Right lobe of liver (tissue), 6 donors: ENCODE results near the gene VPS52. TPM values are rescaled to one million over a fixed set of nuclear protein-coding genes. Genes with fewer than 3 reads are reported as not detected.

ENCODE experiments used
- ATAC-seq, 4 donors: fragments of 200-7000 bp; cut with Tn5 transposase; one replicate each; pipeline ENCODE4 v1.9.1; 2020; ENCODE audit warnings: mild to moderate bottlenecking in 4 of 4, moderate library complexity in 4 of 4
- DNase-seq, 3 donors: peaks; one replicate each; pipeline ENCODE4 v3.0.0-alpha.2; 2020
- H3K27ac ChIP-seq, 3 donors: fragments of 200-600 bp; one replicate each; pipeline ENCODE4 v1.8.0; 2022
- H3K27me3 ChIP-seq, 2 donors: fragments of 200-600 bp; one replicate each; pipeline ENCODE4 v1.8.0; 2022
- H3K36me3 ChIP-seq, 4 donors: fragments of 200-600 bp; sonication (generic) in 1 of 4; one replicate each; pipeline versions ENCODE4 v1.5.1 to v1.8.0; 2017 to 2022; ENCODE audit warnings: control low read depth in 1 of 4
- H3K4me1 ChIP-seq, 4 donors: fragments of 200-600 bp; sonication (generic) in 1 of 4; one replicate each; pipeline versions ENCODE4 v1.5.1 to v1.8.0; 2017 to 2022; ENCODE audit warnings: control low read depth in 1 of 4
- H3K4me3 ChIP-seq, 3 donors: fragments of 200-600 bp; one replicate each; pipeline ENCODE4 v1.8.0; 2022
- H3K9me3 ChIP-seq, 4 donors: fragments of 200-600 bp; sonication (generic) in 1 of 4; one replicate each; pipeline versions ENCODE4 v1.5.1 to v1.8.0; 2017 to 2022; ENCODE audit warnings: control low read depth in 1 of 4
- POLR2A ChIP-seq: fragments of 450-650 bp; IDR thresholded peaks from one replicate; pipeline ENCODE4 v1.6.1; 2017; ENCODE audit warnings: antibody characterized with exemption, mild to moderate bottlenecking
- WGBS: methylation state at CpG from one replicate; pipeline ENCODE4 v1.1.6; 2018; ENCODE audit warnings: low coverage, low lambda C conversion rate; ENCODE audit not compliant: insufficient coverage; ENCODE audit errors: missing lambda C conversion rate; 5-methylcytosine and 5-hydroxymethylcytosine counted together
- intact Hi-C, 2 donors: fragments of 100-400 bp; cut with DNase I; formaldehyde crosslinking; loops; one replicate each; pipeline versions ENCODE4 v1.11.2 to v1.14.1; 2022
- total RNA-seq, 6 experiments: library from RNA; depleted of rRNA in 2 of 6; stranded (reverse); fragments of >200 nt in 2 of 6; fragmentation: NEBNext Ultra II Directional in 3 of 6; extraction: Animal tissue kit (Norgen Biotek cat#: 25700) in 3 of 6; gene quantifications; one replicate each; pipeline versions ENCODE4 v1.1.0 to v1.2.4, GENCODE V29; 2016 to 2023
- TF ChIP-seq, protein P1 (sequence below), 4 donors: fragments of 200-600 bp in 3 of 4; fragments of 450-650 bp in 1 of 4; IDR thresholded peaks; one replicate each; pipeline versions ENCODE4 v1.5.1 to v1.8.0; 2016 to 2022; ENCODE audit warnings: antibody characterized with exemption in 4 of 4, mild to moderate bottlenecking in 2 of 4
- donor health status: DM: no; HTN: yes; CAD: no.
- donor health status: DM: no; HTN: no; CAD: no.
- donor health status: DM: no; HTN: no; CAD: no.
- donor health status: DM: no; HTN: yes; CAD: no.
- donor health status: DM: no; HTN: yes; CAD: no.

The VPS52 gene
- total RNA-seq, 6 experiments from 2014 or later, result 16.4 to 35.1 (median 27.5) TPM

DNA sequence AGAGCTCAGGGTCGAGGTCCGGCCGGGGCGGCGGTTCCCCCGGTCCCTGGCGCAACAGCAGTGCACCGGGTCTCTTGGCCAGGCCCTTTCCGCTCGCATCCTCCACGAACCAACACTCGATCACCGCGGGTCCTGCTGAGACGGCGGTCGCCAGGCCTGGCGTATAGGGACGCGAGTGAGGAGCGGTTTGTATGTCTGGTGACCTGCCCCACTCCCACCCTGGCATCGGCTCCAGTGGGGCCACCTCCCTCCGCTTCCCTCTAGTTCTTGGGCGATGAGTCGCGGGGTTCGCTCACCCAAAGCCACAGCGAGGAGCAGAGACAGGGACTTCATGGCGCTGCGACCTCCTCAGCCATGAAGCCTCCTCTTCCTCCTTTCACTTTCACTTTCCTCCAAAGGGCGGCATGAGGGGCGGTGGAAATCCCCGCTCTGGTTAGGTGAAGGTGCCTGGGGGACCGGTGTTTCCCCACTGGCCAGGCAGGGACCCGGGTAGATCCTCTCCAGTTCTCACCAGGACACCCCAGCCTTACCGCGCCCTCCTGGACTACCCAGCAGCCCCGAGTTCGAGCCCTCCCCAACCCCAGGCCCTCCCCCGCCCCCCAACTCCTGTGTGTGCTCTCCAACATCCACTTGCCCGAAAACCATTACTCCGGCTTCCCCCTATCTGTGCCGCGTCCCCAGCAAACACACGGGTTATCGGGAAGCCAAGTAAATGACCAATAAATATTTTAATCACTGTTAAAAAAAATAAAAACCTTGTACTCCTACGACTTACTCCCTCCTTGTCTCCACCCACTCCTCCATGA lies 42.2 kb upstream of the VPS52 start, which contains the start of gene TAPBP:
TSS of gene TAPBP (minus strand) at position 370 of the 806 bp plus-strand sequence. CDS start at position 333, 37 bp downstream.
- H3K9me3 ChIP-seq, result no peaks in the 10 kb centered on the region
- intact Hi-C loops, result no loop called here
- peak within 1 kb of the TSS; percentile 79 to 93 (median 85) for H3K4me3 ChIP-seq
- peaks cover 0 to 38% (median 0%) of the 10 kb centered on the region in 4 donors for H3K4me1 ChIP-seq
- peak within 1 kb of the TSS; percentile 94 to 99 (median 97) for H3K27ac ChIP-seq
- DNase-seq (peak; percentile 72 to 77 (median 74)), ATAC-seq (peak; percentile 36 to 51 (median 40))
- H3K36me3 ChIP-seq, result peaks cover 0 to 6% (median 0%) of the 10 kb centered on the region in 4 donors
- 0% methylated on average over 18 of the region's 47 CpGs for WGBS
- no peaks in the 10 kb centered on the region for H3K27me3 ChIP-seq
- TF ChIP-seq, protein P1, sequence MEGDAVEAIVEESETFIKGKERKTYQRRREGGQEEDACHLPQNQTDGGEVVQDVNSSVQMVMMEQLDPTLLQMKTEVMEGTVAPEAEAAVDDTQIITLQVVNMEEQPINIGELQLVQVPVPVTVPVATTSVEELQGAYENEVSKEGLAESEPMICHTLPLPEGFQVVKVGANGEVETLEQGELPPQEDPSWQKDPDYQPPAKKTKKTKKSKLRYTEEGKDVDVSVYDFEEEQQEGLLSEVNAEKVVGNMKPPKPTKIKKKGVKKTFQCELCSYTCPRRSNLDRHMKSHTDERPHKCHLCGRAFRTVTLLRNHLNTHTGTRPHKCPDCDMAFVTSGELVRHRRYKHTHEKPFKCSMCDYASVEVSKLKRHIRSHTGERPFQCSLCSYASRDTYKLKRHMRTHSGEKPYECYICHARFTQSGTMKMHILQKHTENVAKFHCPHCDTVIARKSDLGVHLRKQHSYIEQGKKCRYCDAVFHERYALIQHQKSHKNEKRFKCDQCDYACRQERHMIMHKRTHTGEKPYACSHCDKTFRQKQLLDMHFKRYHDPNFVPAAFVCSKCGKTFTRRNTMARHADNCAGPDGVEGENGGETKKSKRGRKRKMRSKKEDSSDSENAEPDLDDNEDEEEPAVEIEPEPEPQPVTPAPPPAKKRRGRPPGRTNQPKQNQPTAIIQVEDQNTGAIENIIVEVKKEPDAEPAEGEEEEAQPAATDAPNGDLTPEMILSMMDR (IDR thresholded peaks at IDR 0.05), result no peak
- TF ChIP-seq POLR2A, result peak; percentile 56

DNA sequence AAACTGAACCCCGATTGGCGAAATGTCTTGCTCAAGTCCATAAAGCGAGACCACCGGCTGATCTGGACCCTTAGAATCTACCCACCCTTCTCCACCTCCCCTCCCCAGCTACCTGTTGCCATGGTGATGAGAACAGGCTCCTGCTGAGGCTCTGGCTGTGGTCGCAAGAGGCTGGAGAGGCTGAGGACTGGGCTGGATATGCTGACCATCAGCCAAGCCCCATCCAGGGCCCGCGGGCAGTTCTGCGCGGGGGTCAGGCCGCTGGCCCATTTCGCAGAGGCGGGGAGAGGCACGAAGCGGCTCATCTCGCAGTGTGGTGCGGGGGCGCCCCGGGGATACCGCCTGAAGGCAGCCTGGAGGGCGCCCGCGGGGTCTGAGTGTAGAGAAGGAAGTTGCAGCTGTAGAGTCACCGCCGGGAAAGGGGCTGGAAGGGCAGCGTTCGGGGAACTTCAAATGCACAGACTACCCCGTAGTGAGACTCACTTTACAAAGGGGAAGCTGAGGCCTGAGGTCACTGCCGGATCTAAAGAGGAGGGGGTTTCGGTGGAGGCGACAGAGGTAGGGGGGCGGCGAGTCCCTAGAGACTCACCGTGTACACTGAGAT lies 41.5 kb upstream of the VPS52 start:
- peaks cover 0 to 30% (median 0%) of the 10 kb centered on the region in 4 donors for H3K4me1 ChIP-seq
- no peaks in the 10 kb centered on the region for H3K27me3 ChIP-seq
- ATAC-seq (peak; percentile 2 to 7 (median 6)), DNase-seq (peak in 2 of 3 donors; percentile 69 to 78)
- H3K4me3 ChIP-seq, result peak overlapping the region; percentile 79 to 93 (median 85)
- intact Hi-C loops, result no loop called here
- H3K27ac ChIP-seq, result peak overlapping the region; percentile 94 to 99 (median 97)
- TF ChIP-seq, protein P1 (IDR thresholded peaks at IDR 0.05), result no peak
- no peak for TF ChIP-seq POLR2A
- H3K36me3 ChIP-seq, result peaks cover 0 to 4% (median 0%) of the 10 kb centered on the region in 4 donors
- WGBS, result 0% methylated on average over 25 of the region's 33 CpGs
- H3K9me3 ChIP-seq, result no peaks in the 10 kb centered on the region

DNA sequence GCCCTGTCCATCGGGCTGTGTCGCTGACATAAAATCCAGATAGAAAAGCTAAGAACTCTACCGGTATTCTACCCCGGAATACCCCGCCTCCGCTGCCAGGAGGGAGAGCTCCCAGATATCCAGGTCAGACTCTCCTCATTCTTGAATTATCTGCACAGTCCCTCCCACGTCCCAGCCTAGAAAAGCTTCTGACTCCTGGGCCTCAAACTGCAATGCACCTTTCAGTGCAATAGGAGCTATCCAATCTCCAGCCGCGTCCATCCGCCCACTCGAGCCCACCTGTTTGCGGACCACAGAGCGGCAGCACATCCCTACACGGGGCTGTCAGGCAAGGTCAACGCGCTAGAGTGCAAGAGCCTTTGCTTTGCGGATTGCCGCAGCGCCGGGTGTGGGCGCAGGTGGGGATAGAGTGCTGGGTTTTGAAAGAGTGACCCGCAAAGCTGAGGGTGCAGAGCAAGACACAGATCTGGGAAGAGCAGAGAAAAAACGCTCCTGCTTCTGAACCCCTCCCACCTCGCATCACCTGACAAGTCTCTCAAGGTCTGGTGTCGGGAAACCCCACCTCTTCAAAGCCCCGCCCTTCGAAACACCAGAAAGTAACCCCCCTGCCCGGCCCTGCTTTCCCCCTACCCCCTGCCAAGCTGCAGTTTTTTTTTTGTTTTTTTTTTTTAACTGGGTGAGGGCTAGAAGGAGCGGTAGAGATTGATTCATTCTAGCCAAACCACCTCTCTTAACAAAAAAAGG lies 40.9 kb upstream of the VPS52 start:
- WGBS, result 1% methylated on average over 20 of the region's 29 CpGs
- H3K4me1 ChIP-seq, result peaks cover 0 to 29% (median 0%) of the 10 kb centered on the region in 4 donors
- no peaks in the 10 kb centered on the region for H3K9me3 ChIP-seq
- peak overlapping the region; percentile 94 to 99 (median 97) for H3K27ac ChIP-seq
- peaks cover 0 to 4% (median 0%) of the 10 kb centered on the region in 4 donors for H3K36me3 ChIP-seq
- peak overlapping the region; percentile 79 to 93 (median 85) for H3K4me3 ChIP-seq
- DNase-seq (peak; percentile 78 to 84 (median 82)), ATAC-seq (peak; percentile 60 to 68 (median 63))
- intact Hi-C loops, result no loop called here
- TF ChIP-seq, protein P1 (IDR thresholded peaks at IDR 0.05), result no peak
- no peak for TF ChIP-seq POLR2A
- H3K27me3 ChIP-seq, result no peaks in the 10 kb centered on the region

DNA sequence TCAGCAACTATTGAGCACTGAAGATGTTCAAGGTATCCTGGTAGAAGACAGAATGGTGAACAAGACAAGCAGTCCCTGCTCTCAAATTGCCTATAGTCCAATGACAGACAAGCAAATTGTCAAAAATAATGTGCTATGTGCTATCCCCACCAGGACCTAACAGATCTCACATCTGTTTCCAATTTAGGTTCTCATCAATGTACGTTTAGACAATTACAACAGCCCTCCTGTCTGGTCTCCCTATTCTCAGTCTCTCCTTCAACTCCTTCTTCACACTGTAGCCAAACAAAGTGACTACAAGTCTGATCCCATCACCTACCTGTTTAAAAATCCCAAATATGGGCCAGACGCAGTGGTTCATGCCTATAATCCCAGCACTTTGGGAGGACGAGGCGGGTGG lies 34.7 kb upstream of the VPS52 start:
- Histone ChIP-seq H3K27me3 (no peaks in the 10 kb centered on the region), H3K27ac (no peak overlapping the region), H3K9me3 (no peaks in the 10 kb centered on the region), H3K36me3 (peaks cover 0 to 32% (median 5%) of the 10 kb centered on the region in 4 donors), H3K4me3 (no peak overlapping the region), H3K4me1 (peaks cover 0 to 3% (median 0%) of the 10 kb centered on the region in 4 donors)
- DNase-seq, result no peak
- no peak for ATAC-seq
- 78% methylated on average over 4 of the region's 4 CpGs for WGBS
- no peak for TF ChIP-seq POLR2A
- TF ChIP-seq, protein P1 (IDR thresholded peaks at IDR 0.05), result no peak
- intact Hi-C loops, result no loop called here
